MCF 10A (cell line): Measurements from ENCODE around the gene COTL1. TPM values are rescaled to one million over a fixed set of nuclear protein-coding genes. Genes with fewer than 3 reads are reported as not detected.

Experiments
- BruUV-seq: library from RNA; stranded (reverse); fragments of 400-500 nt; replicated peaks from 2 replicates; lab custom pipeline; 2021; lab: Mats Ljungman, UMichigan
- CTCF ChIA-PET: fragments of 300-600 bp; sonication (Branson Sonifier 250); formaldehyde crosslinking; extraction: SDS; loops from one replicate; lab custom pipeline; 2021; ENCODE audit warnings: antibody characterized with exemption, inconsistent platforms; lab: Yijun Ruan, JAX
- POLR2A ChIA-PET: fragments of 300-600, 350-650 bp; sonication (Branson Sonifier 250); formaldehyde crosslinking; extraction: SDS; loops from one replicate; lab custom pipeline; 2020; ENCODE audit warnings: antibody characterized with exemption, inconsistent platforms; lab: Yijun Ruan, JAX
- DNase-seq: peaks from one replicate; pipeline ENCODE4 v3.0.0-alpha.2; 2018; ENCODE audit not compliant: unreplicated experiment
- H3K27ac Mint-ChIP-seq: one replicate; pipeline ENCODE4 v1.8.0; 2022; ENCODE audit warnings: mild to moderate bottlenecking, low read depth, mixed read lengths; ENCODE audit not compliant: unreplicated experiment
- H3K27me3 Mint-ChIP-seq: one replicate; pipeline ENCODE4 v1.8.0; 2022; ENCODE audit warnings: mixed read lengths; ENCODE audit not compliant: insufficient read depth, unreplicated experiment
- H3K36me3 Mint-ChIP-seq: one replicate; pipeline ENCODE4 v1.8.0; 2022; ENCODE audit warnings: mild to moderate bottlenecking, moderate library complexity, mixed read lengths; ENCODE audit not compliant: insufficient read depth, unreplicated experiment
- H3K4me1 Mint-ChIP-seq: one replicate; pipeline ENCODE4 v1.8.0; 2022; ENCODE audit warnings: mixed read lengths; ENCODE audit not compliant: insufficient read depth, unreplicated experiment
- H3K4me3 Mint-ChIP-seq: one replicate; pipeline ENCODE4 v1.8.0; 2022; ENCODE audit warnings: mild to moderate bottlenecking, moderate library complexity, mixed read lengths; ENCODE audit not compliant: unreplicated experiment
- H3K9me3 Mint-ChIP-seq: one replicate; pipeline ENCODE4 v1.8.0; 2022; ENCODE audit warnings: mixed read lengths; ENCODE audit not compliant: unreplicated experiment
- CTCF ChIP-seq: fragments of 200-600 bp; IDR thresholded peaks from one replicate; pipeline ENCODE4 v1.8.0; 2022; ENCODE audit warnings: antibody characterized with exemption, mild to moderate bottlenecking; ENCODE audit not compliant: unreplicated experiment
- intact Hi-C: fragments of 100-400 bp; cut with micrococcal nuclease; formaldehyde crosslinking; loops from 2 replicates; pipeline ENCODE4 v1.14.1; 2022
- total RNA-seq: library from RNA; stranded (reverse); gene quantifications from 2 replicates; pipeline ENCODE4 v1.2.3, GENCODE V29; 2022

COTL1 gene
- total RNA-seq, 1 experiment from 2014 or later, result 269 TPM

GRCh38 chr16:84600343-84601229 is 17.3 kb downstream of the COTL1 start:
- H3K4me1 Mint-ChIP-seq, result peaks cover 10% of the 10 kb centered on the region
- intact Hi-C loops, result no loop called here
- H3K36me3 Mint-ChIP-seq, result peaks cover 13% of the 10 kb centered on the region
- DNase-seq, result no peak
- ChIA-PET CTCF (interaction anchor here (0.7 to 2.5 kb wide), 2 partner anchors 22 to 38 kb away, joined by 3 to 9 read pairs; no protein-coding TSS in a partner anchor), POLR2A (interaction anchor here (0.6 to 1.2 kb wide), 2 partner anchors 15 to 131 kb away, joined by 4 to 5 read pairs; no protein-coding TSS in a partner anchor)
- H3K4me3 Mint-ChIP-seq, result no peak overlapping the region
- no peak for TF ChIP-seq CTCF
- no peak overlapping the region for H3K27ac Mint-ChIP-seq
- BruUV-seq, result no TSS peak
- H3K9me3 Mint-ChIP-seq, result no peaks in the 10 kb centered on the region
- H3K27me3 Mint-ChIP-seq, result no peaks in the 10 kb centered on the region

- H3K27ac Mint-ChIP-seq, result no peak overlapping the region
- no peaks in the 10 kb centered on the region for H3K27me3 Mint-ChIP-seq
- H3K36me3 Mint-ChIP-seq, result peaks cover 13% of the 10 kb centered on the region
- intact Hi-C loops, result no loop called here
- H3K9me3 Mint-ChIP-seq, result no peaks in the 10 kb centered on the region
- ChIA-PET CTCF (no interaction called here), POLR2A (no interaction called here)
- peaks cover 10% of the 10 kb centered on the region for H3K4me1 Mint-ChIP-seq
- H3K4me3 Mint-ChIP-seq, result no peak overlapping the region
- no TSS peak for BruUV-seq
- no peak for TF ChIP-seq CTCF
- peak; percentile 35 for DNase-seq
These were observed 18.2 kb downstream of the COTL1 start for GRCh38 chr16:84599521-84600202.

- ChIA-PET CTCF (no interaction called here), POLR2A (no interaction called here)
- H3K4me1 Mint-ChIP-seq, result peaks cover 6% of the 10 kb centered on the region
- peaks cover 13% of the 10 kb centered on the region for H3K36me3 Mint-ChIP-seq
- no peaks in the 10 kb centered on the region for H3K27me3 Mint-ChIP-seq
- TF ChIP-seq CTCF, result no peak
- no peak for DNase-seq
- H3K4me3 Mint-ChIP-seq, result no peak overlapping the region
- H3K9me3 Mint-ChIP-seq, result no peaks in the 10 kb centered on the region
- intact Hi-C loops, result no loop called here
- H3K27ac Mint-ChIP-seq, result no peak overlapping the region
- BruUV-seq, result no TSS peak
These were observed 19.5 kb downstream of the COTL1 start for GRCh38 chr16:84598360-84598759.

- Mint-ChIP-seq H3K9me3 (no peaks in the 10 kb centered on the region), H3K27ac (no peak overlapping the region), H3K4me1 (peaks cover 2% of the 10 kb centered on the region), H3K36me3 (peaks cover 15% of the 10 kb centered on the region), H3K4me3 (no peak overlapping the region), H3K27me3 (no peaks in the 10 kb centered on the region)
- ChIA-PET CTCF (no interaction called here), POLR2A (no interaction called here)
- intact Hi-C loops, result no loop called here
- no peak for DNase-seq
- TF ChIP-seq CTCF, result no peak
- BruUV-seq, result no TSS peak
These were observed 19.9 kb downstream of the COTL1 start for GRCh38 chr16:84597931-84598351.
